ENCODE data around the gene SPATA3.
"Not testable (repeated sequence)": the region's sequence is repeated elsewhere in the genome, so short reads cannot be mapped to it uniquely, and the experiment has no call there.

Gene SPATA3

GRCh38 chr2:230995821-230996220 lies at the start of gene SPATA3:
Gene SPATA3 (plus strand): TSS chr2:230996121. CDS start chr2:230996234, 113 bp downstream.
- DNase-seq, result no peak

- no peak for DNase-seq
These were observed 49.3 kb upstream of the SPATA3 start for GRCh38 chr2:230946429-230947234.

GRCh38 chr2:230947235-230947576 lies 48.7 kb upstream of the SPATA3 start:
- no peak for DNase-seq

GRCh38 chr2:230947908-230948365 lies 48.0 kb upstream of the SPATA3 start:
- DNase-seq, result no peak

- no peak for DNase-seq
These were observed 45.7 kb upstream of the SPATA3 start for GRCh38 chr2:230949966-230950873.

GRCh38 chr2:230950874-230951339 lies 45.0 kb upstream of the SPATA3 start:
- DNase-seq, result no peak

- no peak for DNase-seq
These were observed 44.5 kb upstream of the SPATA3 start for GRCh38 chr2:230951396-230951795.

GRCh38 chr2:230952226-230952956 lies 43.5 kb upstream of the SPATA3 start:
- no peak for DNase-seq

- DNase-seq, result no peak
These were observed 42.1 kb upstream of the SPATA3 start for GRCh38 chr2:230953845-230954244.

GRCh38 chr2:230954746-230955145 lies 41.2 kb upstream of the SPATA3 start:
- no peak for DNase-seq

- no peak for DNase-seq
These were observed 40.7 kb upstream of the SPATA3 start for GRCh38 chr2:230955163-230955737.

GRCh38 chr2:230956827-230957755 lies 38.8 kb upstream of the SPATA3 start:
- DNase-seq, result peak; percentile 27

- no peak for DNase-seq
These were observed 38.0 kb upstream of the SPATA3 start for GRCh38 chr2:230957756-230958391.

- DNase-seq, result no peak
These were observed 36.8 kb upstream of the SPATA3 start for GRCh38 chr2:230958820-230959756.

GRCh38 chr2:230960026-230960425 lies 35.9 kb upstream of the SPATA3 start:
- DNase-seq, result no peak

GRCh38 chr2:230961091-230961491 lies 34.8 kb upstream of the SPATA3 start:
- DNase-seq, result no peak

- DNase-seq, result no peak
These were observed 31.7 kb upstream of the SPATA3 start for GRCh38 chr2:230964136-230964730.

- DNase-seq, result no peak
These were observed 28.8 kb upstream of the SPATA3 start for GRCh38 chr2:230967113-230967512.

GRCh38 chr2:230968314-230968713 lies 27.6 kb upstream of the SPATA3 start:
- DNase-seq, result not testable (repeated sequence)
